HG02884 (cell line): ENCODE results near the gene TAPBP.
A peak's percentile ranks its signal among the peaks of the same experiment; 100 is the strongest.

Experiments
- ATAC-seq: cut with Tn5 transposase; IDR thresholded peaks from one replicate; pipeline ENCODE4 v1.9.1; 2021; ENCODE audit warnings: mild to moderate bottlenecking, moderate library complexity; ENCODE audit not compliant: unreplicated experiment

The TAPBP gene

GRCh38 chr6:33320315-33321181 lies 6.7 kb upstream of the TAPBP start:
- no peak for ATAC-seq

GRCh38 chr6:33319939-33320314 lies 6.0 kb upstream of the TAPBP start:
- no peak for ATAC-seq

- no peak for ATAC-seq
Measured at GRCh38 chr6:33318426-33319073, 4.7 kb upstream of the TAPBP start.

GRCh38 chr6:33317669-33318425 lies 4.0 kb upstream of the TAPBP start, which contains the start of gene ZBTB22:
ZBTB22 (minus strand) TSS chr6:33317744; CDS start chr6:33316916, 828 bp downstream.
- peak; percentile 44 for ATAC-seq

GRCh38 chr6:33317419-33317668 lies 3.5 kb upstream of the TAPBP start:
- no peak for ATAC-seq

GRCh38 chr6:33316603-33317418 lies 2.9 kb upstream of the TAPBP start:
- no peak for ATAC-seq

GRCh38 chr6:33315793-33316602 lies 2.1 kb upstream of the TAPBP start:
- ATAC-seq, result no peak

- ATAC-seq, result no peak
Measured at GRCh38 chr6:33314943-33315792, 1.3 kb upstream of the TAPBP start.

GRCh38 chr6:33314515-33314942 lies 651 bp upstream of the TAPBP start:
- no peak for ATAC-seq

- no peak for ATAC-seq
Measured at GRCh38 chr6:33313105-33313708, 671 bp downstream of the TAPBP start.

GRCh38 chr6:33312361-33313104 lies 1.3 kb downstream of the TAPBP start:
- ATAC-seq, result no peak

- no peak for ATAC-seq
Measured at GRCh38 chr6:33306356-33306755, 7.5 kb downstream of the TAPBP start.

GRCh38 chr6:33305052-33305451 lies 8.8 kb downstream of the TAPBP start:
- ATAC-seq, result no peak

- ATAC-seq, result no peak
Measured at GRCh38 chr6:33304216-33304615, 9.7 kb downstream of the TAPBP start.

- no peak for ATAC-seq
Measured at GRCh38 chr6:33301877-33302276, 12.0 kb downstream of the TAPBP start.

- peak; percentile 55 for ATAC-seq
Measured at GRCh38 chr6:33299237-33299944, 14.5 kb downstream of the TAPBP start.

- peak; percentile 16 for ATAC-seq
Measured at GRCh38 chr6:33298773-33299236, 15.1 kb downstream of the TAPBP start, which contains the start of gene RGL2. RGL2 (minus strand) TSS chr6:33298942; CDS start chr6:33298610, 332 bp downstream.
